Fibroblast of skin of right quadriceps (primary cell): Measurements from ENCODE around the gene COQ7.

Experiments used
- DNase-seq: peaks from one replicate; pipeline ENCODE4 v3.0.0-alpha.2; 2013

COQ7 gene

DNA sequence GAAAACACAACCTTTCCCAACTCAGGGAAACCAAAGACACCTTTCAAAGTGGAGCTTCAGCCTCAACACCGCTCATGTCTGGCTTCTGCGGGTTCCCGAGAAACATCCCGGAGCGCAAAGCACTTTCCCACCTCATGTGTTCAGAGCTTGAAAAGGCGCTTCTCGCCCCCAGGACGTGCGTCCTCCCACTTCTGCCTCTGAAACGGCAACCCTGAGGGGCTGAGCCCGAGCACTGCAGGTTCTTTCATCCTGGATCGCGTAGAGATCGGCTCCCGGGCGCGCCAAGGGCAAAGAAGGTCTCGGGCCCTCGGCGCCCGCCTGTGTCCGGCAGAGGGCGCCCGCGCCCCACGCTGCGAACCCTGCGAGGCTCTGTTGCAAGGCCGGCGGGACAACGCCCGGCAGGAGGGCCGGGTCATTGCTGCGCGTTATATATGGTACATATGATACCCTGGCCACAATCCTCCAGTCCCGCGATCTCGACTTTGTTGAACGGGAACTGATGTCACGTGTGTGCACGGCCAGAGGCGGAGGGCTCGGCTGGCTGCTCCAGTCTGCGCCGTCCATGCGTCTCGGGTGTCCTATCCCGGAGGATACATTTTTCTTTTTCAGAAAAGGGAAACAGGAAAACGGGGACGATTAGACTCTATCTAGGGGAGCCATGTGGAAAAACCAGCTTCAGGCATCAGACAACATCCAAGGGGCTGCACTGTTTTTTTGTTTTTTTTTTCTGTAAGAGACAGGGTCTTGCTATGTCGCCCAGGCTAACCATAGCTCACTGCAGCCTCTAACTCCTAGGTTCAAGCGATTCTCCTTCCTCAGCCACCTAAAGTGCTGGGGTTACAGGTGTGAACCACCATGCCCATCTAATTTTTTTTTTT lies 19.1 kb downstream of the COQ7 start:
- DNase-seq = peak; percentile 92

DNA sequence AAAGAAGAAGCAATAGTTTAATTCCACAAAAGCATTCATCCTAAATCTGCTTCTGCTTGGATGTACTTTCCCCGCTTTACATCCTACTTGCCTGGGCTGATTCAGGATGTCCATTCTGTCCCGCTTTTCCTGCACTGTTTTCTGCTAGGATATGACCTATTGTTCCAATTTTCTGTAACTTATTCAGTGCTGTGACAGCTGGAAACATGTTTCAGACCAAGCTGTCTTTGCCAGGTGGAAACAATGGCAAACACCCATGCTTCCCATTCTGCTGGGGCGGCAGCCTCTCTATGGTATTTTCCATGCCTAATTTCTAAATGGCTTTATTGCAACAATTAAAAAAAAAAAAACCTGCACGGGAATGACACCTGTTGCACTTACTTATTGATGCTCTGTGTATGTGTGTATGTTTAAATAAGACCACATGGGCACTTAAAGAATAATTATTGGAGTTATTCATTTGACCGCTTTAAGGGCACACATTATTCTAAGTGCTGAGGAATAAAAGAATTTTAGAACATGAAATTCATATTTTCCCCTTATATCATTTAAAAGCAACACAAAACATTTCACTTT lies 21.0 kb downstream of the COQ7 start:
- no peak for DNase-seq

DNA sequence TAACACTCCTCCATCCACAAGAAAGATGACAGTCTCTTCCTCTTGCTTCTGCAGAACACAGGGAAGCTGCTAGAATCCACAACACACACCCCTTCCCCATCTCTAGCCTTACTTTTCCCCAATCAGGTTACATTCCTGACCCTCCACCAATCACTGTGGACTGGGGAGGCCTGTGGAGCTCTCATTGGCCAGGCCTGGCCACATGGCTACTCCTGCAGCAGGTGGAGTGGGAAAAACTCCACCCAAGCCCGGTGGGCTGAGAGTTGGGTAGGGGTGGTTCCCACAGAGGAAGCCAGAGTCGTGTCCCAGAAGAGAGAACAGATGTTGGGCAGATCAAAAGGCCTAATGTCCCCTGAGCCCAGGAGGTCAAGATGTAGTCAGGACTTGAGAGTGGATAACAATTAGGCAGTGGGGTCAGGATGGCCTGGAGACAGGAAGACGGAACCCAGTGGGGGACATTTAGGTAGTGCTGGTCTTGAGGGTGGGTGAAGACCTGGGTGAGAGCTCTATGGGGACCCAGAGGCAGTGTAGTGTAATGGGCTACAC lies 22.1 kb downstream of the COQ7 start:
- no peak for DNase-seq

DNA sequence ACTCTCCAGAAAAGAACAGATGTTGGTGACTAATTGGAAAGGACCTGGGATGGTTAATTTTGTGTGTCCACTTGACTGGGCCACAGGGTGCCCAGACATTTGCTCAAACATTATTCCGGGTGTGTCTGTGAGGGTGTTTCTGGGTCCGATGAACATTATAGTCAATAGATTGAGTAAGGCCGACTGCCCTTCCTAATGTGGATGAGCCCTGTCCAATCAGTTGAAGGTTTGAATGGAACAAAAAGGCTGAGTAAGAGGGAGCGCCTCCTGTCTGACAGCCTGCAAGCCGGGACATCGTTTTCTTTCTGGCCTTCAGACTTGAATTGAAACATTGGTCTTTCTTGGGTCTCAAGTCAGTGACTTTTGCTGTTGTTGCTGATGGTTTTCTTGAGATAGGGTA lies 23.5 kb downstream of the COQ7 start:
- no peak for DNase-seq

DNA sequence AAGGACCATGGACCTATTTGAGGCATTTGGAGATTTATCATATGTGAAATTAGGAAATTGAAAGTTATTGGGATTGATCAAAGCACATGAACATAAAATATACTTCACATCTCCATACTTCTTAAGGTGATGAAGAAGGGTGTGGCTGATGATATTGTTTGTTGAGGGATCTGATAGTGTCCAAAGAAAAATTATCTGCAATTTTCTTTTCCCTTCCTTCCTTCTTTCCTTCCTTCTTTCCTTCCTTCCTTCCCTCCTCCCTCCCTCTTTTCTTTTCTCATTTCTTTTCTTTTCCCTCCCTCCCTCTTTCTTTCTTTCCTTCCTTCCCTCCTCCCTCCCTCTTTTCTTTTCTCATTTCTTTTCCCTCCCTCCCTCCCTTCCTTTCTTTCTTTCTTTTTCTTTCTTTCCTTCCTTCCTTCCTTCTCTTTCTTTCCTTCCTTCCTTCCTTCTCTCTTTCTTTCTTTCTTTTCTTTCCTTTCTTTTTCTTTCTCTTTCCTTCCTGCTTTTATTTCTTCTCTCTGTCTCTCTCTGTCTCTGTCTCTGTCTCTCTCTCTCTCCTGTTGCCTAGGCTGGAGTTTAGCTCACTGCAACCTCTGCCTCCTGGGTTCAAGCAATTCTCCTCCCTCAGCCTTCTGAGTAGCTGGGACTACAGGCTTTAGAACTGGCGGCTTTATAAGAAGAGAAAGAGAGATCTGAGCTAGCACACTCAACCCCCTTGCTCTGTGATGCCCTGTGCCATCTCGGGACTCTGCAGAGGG lies 25.4 kb downstream of the COQ7 start:
- no peak for DNase-seq

DNA sequence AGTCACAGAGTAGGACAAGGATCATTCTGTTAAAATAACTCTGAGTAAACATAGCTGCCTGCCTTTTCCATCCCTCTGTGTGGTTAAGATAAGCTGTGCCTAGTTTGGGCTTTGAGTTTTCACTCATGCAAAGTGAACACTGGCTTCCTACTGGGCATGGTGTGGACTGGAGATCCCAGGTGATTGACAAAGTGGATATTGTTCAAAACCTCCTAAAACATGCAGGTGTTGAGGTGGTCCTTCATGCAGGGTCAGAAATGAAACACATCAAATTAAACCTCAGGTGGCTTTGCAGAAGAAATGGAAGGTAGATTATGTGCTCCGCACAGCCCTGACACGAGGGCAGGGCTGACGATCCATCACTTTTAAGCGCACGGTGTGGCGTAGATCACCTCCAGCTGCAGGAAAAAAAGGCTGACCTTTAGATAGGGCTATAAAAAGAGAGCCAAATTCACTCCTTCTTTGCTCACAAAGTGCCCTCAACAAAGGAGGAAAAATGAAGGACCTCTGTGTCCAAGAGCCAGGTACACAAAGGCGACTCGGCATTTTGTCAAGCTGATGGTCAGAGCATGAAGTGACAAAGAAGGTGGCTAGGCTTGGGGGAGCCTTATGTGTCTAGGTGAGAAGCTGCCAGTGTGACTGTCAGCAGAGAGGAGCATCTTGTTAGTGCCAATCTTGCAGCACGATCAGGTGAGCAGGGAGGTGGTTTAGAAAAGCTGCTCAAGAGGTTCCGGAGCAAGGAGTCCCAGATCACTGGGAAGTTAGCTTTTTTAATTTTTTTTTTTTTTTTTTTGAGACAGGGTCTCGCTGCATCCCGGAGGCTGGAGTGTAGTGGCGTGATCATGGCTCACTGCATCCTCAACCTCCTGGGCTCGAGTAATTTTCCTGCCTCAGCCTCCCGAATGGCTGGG lies 26.5 kb downstream of the COQ7 start:
- DNase-seq = no peak

DNA sequence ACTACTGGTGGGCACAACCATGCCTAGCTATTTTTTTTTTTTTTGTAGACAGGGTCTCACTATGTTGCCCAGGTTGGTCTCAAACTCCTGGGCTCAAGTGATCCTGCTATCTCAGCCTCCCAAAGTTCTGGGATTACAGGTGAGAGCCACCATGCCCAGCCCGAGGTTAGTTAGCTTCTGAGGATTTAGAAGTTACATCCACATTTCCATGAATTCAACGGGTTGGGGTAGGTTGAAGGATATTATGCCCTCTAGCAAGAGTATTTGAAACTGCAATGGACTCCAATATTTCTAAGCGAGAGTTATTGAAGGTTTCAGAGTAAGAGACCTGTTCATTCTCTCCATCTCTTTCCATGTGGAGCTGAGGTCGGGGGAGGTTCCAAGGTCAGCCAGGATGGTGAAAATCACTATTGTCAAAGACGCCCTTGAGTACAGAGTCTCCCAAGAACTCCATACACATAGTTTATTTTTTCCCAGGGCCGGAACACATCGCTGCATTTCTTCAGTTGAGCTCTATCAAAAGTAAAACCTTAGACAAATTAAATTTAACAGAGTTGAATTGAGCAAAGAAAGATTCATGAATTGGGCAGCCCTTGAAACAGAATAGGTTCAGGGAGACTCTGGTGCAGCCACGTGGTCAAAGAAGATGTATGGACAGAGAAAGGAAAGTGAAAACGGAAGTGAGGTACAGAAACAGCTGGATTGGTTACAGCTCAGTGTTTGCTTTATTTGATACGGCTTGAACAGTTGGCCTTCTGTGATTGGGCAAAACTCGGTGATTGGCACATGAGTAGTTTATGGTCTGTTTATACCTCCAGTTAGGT lies 27.3 kb downstream of the COQ7 start:
- DNase-seq = no peak

DNA sequence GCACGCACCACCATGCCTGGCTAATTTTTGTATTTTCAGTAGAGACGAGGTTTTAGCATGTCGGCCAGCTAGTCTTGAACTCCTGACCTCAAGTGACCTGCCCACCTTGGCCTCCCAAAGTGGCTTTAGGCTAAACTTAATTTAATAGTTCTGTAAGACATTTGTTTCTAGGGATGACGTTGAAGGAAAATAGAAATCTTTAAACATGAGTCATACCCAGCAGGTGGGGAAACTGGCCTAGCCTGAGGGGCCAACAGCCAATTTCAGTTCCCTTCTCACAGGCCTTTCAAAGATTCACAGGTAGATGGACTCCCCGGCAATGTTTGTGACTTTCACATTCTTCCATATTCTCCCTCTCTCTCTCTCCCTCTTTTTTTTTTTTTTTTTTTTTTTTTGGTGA lies 28.2 kb downstream of the COQ7 start:
- DNase-seq = no peak

DNA sequence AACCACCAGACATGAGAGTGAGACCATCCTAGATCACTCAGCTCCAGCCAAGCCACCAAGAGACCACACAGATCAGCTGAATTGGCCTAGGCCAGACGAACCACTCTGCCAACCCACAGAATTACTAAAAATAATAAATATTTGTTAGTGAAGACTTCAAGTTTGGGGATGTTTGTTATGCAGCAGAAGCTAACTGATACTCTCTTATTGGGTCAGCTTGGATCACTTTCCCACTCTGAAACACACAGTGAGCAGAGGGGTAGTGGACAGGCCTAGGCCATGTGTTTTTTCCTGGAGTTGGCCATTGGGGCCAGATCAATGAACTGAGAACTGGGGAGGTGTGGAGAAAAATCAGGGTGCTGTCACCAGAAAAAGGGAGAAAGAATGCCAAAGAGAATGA lies 30.8 kb downstream of the COQ7 start:
- no peak for DNase-seq

DNA sequence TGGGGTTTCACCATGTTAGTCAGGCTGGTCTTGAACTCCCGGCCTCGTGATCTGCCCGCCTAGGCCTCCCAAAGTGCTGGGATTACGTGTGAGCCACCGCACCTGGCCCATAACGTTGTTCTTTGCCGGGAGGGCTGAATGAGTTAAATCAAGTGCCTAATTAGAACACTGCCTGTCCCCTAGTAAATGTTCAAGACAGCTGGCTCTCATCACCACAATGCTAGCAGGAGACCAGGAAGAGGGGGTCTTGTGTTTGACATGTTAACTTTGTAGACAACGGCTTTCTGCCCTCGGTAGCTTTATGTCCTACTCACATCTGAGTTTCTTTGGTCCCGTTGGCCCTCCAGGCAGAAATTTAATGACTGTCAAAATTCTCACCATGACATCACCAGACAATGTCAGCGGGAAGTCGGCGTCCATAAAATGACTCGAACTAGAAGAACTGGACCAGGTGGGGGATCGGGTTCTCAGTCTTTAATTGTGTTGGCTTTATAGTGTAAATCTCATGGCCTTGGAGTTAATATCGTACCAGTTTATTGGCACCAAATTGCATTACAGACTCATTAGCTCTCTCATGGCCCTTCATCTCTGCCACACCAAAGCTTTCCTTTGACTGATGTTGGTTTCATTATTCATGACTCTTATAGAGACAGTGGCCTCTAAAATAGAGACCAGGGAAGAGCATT lies 34.9 kb downstream of the COQ7 start:
- DNase-seq = peak; percentile 49

DNA sequence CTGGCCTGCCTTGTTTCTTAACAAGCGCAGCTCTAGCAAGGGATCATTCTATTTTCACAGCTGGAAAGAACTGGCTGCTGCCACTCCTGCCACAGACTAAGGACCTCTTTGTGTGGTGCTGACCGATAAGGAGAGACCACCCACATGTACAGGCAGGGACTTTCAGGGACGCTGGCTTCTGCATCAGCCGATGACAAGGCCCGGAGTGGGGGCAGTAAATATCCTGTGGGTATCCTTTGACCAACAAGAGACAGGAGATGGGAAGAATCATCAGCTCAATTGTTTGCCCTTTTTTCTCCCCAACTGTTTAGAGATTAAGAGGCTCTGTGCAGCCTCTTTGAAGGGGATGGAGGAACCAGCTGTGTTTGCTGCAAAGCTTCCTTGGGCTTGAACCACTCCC lies 37.2 kb downstream of the COQ7 start:
- no peak for DNase-seq

DNA sequence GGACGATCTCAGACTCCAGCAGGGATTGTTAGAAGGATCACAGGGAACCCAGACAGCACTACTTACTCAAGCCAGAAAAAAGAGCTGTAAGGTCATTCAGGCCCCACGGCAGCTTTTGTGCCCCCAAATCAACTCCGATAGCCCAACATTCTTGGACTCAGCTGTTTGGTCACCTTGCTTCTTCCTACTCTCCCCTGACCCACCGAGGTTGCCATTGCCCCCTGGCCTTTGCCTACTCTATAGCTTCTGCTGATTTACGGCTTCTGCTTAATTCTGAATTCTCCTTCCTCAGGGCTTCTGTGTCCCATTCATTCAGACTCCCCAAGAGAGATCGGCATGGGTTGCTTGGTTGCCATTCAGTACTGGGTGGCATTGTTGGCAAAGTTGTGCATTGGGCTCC lies 37.7 kb downstream of the COQ7 start:
- no peak for DNase-seq

DNA sequence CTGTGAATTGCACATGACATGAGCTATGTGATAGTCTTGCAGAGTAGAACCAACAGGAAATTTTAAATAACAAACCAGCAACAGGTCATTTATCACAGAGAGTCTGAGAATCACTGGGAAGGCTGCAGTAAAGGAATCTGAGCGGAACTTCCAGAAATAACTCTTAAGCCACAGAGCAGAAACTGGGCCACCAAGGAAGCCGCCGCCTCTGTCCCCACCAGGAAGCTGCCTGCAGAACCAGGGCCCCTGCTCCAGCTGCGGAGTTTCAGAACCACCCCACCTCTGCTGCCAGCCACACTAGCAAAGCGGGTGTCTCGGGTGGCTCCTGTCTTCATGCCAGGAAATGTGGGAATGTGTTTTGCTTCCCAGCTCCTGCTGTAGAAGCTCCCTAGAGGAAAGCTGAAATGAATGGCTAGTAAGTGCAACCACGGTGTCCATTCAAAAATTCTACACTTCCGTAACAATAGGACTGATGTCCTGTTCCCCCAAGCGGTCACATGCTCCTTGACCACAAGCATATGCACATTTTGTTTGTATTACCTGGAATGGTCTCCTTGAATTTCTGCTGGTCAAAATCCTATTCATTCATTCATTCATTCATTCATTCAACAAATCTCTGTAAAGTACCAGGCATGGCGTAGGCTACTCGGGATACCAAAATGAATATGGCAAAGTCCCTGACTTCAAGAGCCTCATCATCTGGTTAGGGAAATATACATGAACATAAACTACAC lies 38.6 kb downstream of the COQ7 start:
- DNase-seq = peak; percentile 32

DNA sequence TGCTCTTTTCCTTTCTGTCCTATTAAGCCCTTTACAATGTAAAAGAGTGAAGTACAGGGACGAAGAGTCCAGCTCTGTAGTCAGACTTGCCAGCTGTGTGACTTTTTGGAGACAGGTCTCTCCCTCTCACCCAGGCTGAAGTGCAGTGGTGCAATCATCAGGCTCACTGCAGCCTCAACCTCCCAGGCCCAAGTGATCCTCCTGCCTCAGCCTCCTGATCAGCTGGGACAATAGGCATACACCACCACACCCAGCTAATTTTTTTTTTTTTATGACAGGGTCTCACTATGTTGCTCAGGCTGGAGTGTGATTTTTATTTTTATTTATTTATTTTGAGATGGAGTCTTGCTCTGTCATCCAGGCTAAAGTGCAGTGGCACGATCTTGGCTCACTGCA lies 39.2 kb downstream of the COQ7 start:
- no peak for DNase-seq

DNA sequence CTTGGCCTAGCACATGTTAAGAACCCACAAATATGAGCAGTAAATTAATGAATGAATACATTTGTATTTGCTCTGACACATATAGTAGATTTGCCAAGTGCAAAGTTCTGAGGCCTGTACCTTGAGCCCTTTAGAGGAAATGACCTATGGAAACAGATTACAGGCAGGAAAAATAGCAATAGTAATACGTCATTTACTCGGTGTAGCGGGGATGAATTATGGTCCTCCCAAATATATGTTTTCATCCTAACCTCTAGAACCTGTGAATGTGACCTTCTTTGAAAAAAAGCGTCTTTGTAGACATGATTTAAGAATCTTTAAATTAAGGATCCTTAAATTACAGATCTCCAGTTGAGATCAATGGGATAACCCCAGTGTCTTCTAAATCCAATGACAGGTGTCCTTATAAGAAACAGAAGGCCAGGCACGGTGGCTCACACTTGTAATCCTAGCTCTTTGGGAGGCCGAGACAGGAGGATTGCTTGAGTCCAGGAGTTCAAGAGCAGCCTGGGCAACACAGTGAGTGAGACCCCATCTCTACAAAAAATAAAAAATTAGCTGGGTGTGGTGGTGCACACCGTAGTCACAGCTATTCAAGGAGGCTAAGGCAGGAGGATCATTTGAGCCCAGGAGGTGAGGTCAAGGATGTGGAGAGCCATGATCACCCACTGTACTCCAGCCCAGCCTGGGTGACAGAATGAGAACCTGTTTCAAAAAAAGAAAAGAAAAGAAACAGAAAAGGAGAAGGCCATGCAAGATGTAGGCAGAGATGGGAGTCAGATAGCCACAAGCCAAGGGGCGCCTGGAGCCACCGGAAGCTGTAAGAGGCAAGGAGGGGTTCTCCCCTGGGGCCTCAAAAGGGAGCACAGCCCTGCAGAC lies 41.2 kb downstream of the COQ7 start:
- no peak for DNase-seq

DNA sequence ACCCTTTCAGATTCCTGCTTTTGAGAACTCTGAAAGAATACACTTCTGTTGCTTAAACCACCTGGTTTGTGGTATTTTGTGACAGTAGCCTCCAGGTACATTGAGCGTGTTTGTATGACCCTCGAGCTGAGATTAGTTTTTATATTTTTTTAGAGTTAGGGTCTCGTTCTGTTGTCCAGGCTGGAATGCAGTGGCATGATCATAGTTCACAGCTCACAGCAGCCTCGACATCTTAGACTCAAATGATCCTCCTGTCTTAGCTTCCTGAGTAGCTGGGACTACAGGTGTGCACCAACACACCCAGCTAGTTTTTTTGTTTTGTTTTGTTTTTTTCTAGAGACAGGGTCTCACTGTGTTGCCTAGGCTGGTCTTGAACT lies 41.9 kb downstream of the COQ7 start:
- DNase-seq = no peak

DNA sequence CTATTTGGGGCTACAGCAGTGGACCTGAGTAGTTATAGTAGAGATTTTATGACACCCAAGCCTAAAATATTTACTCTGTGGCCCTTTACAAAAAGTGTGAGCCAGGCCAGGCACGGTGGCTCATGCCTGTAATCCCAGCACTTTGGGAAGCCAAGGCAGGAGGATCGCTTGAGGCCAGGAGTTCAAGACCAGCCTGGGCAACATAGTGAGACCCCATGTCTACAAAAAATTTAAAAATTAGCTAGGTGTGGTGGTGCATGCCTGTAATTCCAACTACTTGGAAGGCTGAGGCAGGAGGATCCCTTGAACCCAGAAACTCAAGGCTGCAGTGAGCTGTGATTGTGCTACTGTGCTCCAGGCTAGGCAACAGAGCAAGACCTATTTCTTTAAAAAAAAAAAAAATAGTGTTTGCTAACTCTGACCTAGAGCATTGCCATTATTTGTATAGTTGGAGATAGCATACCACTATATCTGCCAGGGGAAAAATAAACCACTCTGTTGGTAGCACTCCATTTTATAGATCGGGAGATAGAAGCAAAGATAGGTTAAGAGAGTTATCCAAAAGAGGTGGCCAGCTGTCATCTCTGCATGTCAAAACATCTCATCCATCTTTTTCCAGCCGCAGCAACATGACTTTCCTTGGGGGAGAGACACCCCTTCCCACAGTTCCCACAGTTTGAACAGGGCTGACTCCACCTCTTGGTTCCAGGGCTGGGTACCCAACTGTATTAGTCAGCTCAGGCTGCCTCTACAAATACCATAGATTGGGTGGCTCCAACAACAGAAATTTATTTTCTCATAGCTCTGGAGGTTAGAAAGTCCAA lies 43.3 kb downstream of the COQ7 start:
- DNase-seq = no peak

DNA sequence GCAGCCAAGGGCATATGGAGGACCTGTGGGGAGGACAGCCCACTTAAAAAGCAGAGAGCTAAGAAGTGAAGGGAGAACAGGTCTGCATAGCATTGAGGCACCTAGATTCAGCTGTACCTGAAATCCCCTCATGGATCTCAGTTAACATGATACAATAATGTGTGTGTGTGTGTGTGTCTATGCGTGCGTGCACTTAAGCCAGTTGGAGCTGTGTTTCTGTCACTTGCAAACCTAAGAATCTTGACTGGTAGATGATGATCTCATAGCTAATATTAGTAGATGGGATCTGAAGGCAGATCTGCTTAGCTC lies 44.6 kb downstream of the COQ7 start:
- no peak for DNase-seq
